Ishikawa (cell line): ENCODE measurements around the gene RNASE11.
A peak's percentile ranks its signal among the peaks of the same experiment; 100 is the strongest.

Source experiments
- CEBPB ChIP-seq: IDR thresholded peaks from 2 replicates; pipeline ENCODE4 v1.6.1; 2012
- CREB1 ChIP-seq: IDR thresholded peaks from 2 replicates; pipeline ENCODE4 v1.6.1; 2012; ENCODE audit warnings: low read depth
- EGR1 ChIP-seq: IDR thresholded peaks from 2 replicates; pipeline ENCODE4 v1.6.1; 2012
- EP300 ChIP-seq: IDR thresholded peaks from 2 replicates; pipeline ENCODE4 v1.6.1; 2012; ENCODE audit warnings: borderline replicate concordance
- NFIC ChIP-seq: IDR thresholded peaks from 2 replicates; pipeline ENCODE4 v1.6.1; 2012
- RAD21 ChIP-seq: IDR thresholded peaks from 2 replicates; pipeline ENCODE4 v1.6.1; 2012; ENCODE audit warnings: low read depth
- TAF1 ChIP-seq: IDR thresholded peaks from 2 replicates; pipeline ENCODE4 v1.6.1; 2012; ENCODE audit warnings: low read depth, mild to moderate bottlenecking
- TCF12 ChIP-seq: IDR thresholded peaks from 2 replicates; pipeline ENCODE4 v1.6.1; 2012; ENCODE audit warnings: low read depth
- TEAD4 ChIP-seq: IDR thresholded peaks from 2 replicates; pipeline ENCODE4 v1.6.1; 2012
- YY1 ChIP-seq: IDR thresholded peaks from 2 replicates; pipeline ENCODE4 v1.6.1; 2012; ENCODE audit warnings: low read depth
- ZBTB7A ChIP-seq: IDR thresholded peaks from 2 replicates; pipeline ENCODE4 v1.6.1; 2012; ENCODE audit warnings: low read depth
- TF ChIP-seq, protein P1 (sequence below): IDR thresholded peaks from 2 replicates; pipeline ENCODE4 v1.6.1; 2012; ENCODE audit warnings: low read depth, mild to moderate bottlenecking
- TF ChIP-seq, protein P2 (sequence below): IDR thresholded peaks from 2 replicates; pipeline ENCODE4 v1.6.1; 2012
- TF ChIP-seq, protein P3 (sequence below): IDR thresholded peaks from 2 replicates; pipeline ENCODE4 v1.6.1; 2012

The RNASE11 gene

DNA sequence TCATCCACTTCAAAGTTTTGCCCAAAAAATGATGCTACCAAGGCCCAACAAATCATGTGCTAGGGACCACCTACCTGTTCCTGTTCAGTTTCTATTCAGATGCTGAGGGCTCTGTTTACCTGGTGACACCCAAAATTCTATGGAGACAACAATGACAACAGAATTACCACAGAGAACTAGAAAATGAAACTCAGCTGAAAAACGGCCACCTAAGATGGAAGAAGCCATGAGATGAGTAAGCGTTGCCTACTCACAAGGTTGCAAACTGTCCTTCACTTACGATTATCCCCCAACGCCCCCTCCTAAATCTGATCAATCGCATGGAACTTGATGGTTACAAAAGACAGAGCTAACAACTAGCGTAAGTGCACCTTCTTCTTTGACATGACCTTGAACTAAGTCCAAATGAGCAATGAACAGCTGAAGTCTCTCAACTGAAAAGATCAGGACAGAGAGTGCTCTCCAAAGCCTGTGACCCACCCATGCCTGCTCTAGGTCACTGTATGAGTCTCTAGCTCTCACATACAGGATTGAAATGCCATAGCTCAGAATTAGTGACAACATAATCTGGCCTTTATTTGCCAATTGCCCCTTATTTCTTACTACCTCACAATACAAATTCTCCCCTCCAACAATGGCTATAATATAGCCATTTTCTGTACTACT lies at the start of gene RNASE11:
RNASE11 (minus strand) TSS at position 513 of the 666 bp plus-strand sequence.
- TF ChIP-seq, protein P1, sequence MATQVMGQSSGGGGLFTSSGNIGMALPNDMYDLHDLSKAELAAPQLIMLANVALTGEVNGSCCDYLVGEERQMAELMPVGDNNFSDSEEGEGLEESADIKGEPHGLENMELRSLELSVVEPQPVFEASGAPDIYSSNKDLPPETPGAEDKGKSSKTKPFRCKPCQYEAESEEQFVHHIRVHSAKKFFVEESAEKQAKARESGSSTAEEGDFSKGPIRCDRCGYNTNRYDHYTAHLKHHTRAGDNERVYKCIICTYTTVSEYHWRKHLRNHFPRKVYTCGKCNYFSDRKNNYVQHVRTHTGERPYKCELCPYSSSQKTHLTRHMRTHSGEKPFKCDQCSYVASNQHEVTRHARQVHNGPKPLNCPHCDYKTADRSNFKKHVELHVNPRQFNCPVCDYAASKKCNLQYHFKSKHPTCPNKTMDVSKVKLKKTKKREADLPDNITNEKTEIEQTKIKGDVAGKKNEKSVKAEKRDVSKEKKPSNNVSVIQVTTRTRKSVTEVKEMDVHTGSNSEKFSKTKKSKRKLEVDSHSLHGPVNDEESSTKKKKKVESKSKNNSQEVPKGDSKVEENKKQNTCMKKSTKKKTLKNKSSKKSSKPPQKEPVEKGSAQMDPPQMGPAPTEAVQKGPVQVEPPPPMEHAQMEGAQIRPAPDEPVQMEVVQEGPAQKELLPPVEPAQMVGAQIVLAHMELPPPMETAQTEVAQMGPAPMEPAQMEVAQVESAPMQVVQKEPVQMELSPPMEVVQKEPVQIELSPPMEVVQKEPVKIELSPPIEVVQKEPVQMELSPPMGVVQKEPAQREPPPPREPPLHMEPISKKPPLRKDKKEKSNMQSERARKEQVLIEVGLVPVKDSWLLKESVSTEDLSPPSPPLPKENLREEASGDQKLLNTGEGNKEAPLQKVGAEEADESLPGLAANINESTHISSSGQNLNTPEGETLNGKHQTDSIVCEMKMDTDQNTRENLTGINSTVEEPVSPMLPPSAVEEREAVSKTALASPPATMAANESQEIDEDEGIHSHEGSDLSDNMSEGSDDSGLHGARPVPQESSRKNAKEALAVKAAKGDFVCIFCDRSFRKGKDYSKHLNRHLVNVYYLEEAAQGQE: no peak
- TF ChIP-seq TAF1 (no peak), RAD21 (no peak), TCF12 (no peak), YY1 (no peak), TEAD4 (no peak), NFIC (no peak), EP300 (no peak), EGR1 (no peak), CEBPB (no peak), CREB1 (no peak)
- TF ChIP-seq, protein P2, sequence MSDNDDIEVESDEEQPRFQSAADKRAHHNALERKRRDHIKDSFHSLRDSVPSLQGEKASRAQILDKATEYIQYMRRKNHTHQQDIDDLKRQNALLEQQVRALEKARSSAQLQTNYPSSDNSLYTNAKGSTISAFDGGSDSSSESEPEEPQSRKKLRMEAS: no peak

DNA sequence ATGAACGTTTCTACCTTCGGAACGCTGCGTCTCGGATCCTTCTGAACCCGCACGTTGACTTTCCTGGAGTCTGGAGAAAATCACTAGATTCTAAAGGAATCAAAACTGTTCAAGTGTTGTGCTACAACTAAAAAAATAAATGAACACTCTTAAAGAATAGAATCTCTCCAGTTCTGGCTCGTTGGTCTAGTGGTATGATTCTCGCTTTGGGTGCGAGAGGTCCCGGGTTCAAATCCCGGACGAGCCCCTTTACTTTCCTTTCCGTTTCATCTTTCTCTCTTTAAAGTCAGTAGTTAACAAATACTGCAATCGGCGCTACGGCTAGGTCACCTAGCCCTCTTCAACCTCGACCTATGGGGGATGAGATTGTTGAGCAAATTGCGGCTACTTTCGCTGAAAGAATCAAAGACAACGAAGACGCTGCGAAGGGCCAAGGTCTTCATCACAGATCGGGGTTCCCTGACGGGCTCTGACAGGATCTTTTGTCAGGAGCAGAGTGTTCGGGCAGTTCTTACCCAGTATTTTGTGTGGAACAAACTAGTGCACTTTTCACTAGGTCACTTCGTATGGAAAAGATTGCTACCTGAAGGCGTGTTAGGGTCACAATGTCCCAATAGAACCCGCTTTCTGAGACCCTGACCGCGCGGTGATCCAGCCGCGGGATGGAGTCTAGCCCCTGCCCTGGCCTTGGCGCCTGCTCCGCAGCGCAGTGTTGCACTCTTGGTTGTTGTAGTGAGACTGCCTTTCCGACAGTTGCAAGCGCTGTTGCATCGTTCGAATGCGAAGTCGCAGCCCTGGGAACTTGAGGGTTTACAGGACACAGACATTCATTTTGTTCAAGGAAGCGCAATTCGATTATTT lies 45.3 kb upstream of the RNASE11 start:
- TF ChIP-seq TCF12 (no peak; the same call in 1 of the 2 replicates), YY1 (0 out of 2 replicates have a peak, but pooled peaks have one; percentile 34), TAF1 (no peak), TEAD4 (peak; percentile 74; the same call in 1 of the 2 replicates), CEBPB (0 out of 2 replicates have a peak, but pooled peaks have one; percentile 49), RAD21 (no peak), NFIC (peak; percentile 32; the same call in 1 of the 2 replicates)
- TF ChIP-seq, protein P2: 0 out of 2 replicates have a peak, but pooled peaks have one; percentile 19
- TF ChIP-seq, protein P3, sequence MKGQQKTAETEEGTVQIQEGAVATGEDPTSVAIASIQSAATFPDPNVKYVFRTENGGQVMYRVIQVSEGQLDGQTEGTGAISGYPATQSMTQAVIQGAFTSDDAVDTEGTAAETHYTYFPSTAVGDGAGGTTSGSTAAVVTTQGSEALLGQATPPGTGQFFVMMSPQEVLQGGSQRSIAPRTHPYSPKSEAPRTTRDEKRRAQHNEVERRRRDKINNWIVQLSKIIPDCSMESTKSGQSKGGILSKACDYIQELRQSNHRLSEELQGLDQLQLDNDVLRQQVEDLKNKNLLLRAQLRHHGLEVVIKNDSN: no peak

DNA sequence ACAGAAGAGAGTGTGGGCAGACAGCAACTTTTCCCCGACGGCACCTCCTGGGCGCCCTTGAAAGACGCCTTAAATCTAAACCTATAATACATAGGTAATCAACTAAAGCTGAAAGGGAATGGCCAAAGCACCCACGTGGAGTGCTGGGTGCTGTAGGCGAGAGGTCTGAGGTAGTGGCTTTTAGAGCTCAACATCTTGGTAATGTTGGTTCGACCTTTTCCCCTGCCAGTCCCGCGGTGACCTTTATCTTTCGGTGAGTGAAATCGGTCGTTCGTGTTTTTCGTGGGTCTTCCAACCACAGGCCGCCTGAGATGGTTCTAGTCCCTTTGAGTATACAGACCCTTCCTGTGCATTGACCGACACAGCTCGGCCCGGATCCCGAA lies 44.6 kb upstream of the RNASE11 start:
- TF ChIP-seq ZBTB7A (no peak), RAD21 (no peak), CREB1 (no peak), TAF1 (no peak), TCF12 (no peak), TEAD4 (no peak), EGR1 (no peak), NFIC (no peak), CEBPB (no peak)

DNA sequence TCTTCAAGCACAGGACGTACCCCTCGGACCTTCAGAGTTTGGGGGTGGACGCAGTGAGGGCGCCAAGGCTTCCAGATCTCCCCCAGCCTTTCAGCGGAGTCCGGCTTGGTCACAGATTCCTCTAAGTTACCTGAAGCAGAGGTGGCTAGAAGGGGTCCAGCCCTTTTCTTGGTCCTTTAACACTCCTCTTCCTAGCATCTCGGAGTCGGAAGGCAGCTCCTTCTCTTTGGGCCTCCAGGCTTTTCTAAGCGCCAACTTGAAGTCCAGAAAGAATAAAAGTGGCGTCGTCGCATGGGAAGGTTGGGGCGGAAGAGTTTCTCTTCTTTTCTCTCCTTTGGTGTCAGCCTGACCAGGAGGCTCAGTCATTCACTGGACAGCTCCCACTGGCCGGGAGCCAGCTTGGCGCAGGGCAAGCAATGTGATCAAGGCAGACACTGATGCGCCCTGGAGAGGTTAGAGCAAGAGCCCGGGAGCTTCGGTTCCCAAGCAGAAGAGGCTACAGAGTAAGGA lies 44.1 kb upstream of the RNASE11 start:
- TF ChIP-seq EGR1 (no peak), YY1 (no peak), TEAD4 (0 out of 2 replicates have a peak, but pooled peaks have one; percentile 24), NFIC (peak; percentile 91), CEBPB (no peak), TCF12 (no peak)
- TF ChIP-seq, protein P3: peak; percentile 19; the same call in 1 of the 2 replicates
- TF ChIP-seq, protein P1: peak; percentile 85
- TF ChIP-seq, protein P2: peak; percentile 48; the same call in 1 of the 2 replicates
